ENCODE results near the gene TRPV4.

Gene TRPV4

DNA sequence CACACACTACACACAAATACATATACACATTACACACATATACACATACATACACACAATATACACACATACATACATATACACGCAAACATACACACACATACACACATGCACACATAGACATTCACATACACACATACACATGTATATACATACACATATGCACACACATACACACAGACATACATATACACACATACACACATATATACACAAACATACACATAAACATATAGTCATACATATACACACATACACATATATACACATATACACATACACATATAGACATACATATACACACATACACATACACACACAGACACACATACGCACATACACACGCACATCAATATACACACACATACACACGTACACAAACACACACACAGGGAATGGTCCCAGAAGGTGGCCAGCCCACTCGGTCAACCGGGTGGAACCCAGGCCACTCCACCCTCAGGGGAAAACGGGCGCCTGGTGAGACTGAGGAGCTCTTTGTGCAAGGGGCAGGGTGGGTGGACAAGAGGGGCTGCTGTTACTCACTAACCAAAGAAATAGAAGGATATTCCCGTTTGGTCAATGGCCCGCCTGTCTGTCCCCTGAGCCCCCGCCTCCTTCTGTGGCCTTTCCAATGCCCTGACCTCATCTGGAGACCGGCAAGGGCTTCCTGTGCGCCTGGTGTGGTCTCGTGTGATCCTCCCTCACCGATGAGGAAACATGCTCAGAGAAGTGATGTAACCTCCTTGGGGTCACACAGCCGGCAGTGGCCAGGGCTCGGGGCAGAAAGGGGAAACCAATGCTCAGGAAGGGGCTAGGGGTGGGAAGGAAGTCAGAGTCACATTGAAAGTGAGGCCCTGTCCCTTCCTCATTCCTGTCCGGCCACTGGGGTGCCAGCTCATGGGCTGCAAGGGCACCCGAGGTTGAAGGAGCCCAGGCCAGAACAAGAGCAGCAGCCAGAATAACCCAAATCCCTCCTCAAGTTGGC is 5.3 kb downstream of the TRPV4 start:
- DNase-seq, result no peak

DNA sequence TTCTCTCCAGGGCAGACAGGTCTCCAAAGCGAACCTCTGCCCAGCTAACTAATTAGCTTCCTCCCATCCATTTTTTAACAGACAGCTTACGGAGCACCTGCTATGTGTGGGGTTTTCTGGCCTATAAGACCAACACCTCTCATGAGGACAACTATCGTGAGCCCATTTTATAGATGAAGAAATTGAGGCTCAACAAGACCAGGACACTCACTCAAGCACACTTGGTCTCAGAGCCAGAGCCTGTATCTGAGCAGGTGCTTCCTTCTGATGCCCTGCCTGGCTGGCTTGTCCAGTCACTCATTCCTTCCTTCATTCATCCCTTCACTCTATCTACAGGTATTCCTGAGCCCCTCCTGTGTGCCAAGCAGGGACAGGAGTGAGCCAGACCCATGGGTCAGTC is 6.1 kb downstream of the TRPV4 start:
- no peak for DNase-seq

DNA sequence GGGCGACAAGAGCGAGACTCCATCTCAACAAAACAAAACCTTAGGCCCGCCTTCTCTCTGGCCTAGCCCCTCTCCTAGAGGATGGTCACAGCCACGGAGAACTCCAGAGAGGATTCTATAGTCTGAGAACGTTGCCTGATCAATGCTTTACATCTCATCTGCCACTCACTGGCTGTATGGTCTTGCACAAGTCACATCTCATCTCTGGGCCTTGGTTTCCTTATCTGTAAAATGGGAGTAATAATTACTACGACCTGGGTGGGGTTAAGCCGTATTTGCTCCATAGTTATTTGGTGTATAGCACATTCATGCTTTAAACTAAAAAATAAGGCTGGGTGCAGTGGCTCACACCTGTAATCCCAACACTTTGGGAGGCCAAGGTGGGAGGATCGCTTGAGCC is 8.5 kb downstream of the TRPV4 start:
- no peak for DNase-seq

DNA sequence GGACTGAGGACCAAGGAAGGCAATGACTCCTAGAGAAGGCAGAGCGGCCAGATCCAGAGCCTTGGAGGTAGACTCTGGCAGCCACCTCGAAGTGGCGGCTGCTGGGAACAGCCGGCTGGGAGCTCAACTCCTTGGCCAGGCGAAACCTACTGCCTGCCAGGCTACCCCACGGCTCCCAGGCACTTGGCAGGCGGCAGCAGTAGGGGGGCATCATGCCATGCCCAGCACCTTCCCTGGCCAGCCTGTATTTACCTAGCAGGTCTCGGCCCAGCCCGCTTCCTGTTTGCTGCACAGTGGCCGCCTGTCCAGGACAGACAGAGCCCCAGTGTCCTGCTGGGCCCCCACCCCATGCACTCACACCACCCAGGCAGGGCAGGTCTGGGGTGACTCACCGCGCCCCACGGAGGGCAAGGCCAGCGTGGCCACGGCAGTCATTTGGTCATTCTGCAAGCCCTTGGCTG is 10.2 kb downstream of the TRPV4 start:
- no peak for DNase-seq

DNA sequence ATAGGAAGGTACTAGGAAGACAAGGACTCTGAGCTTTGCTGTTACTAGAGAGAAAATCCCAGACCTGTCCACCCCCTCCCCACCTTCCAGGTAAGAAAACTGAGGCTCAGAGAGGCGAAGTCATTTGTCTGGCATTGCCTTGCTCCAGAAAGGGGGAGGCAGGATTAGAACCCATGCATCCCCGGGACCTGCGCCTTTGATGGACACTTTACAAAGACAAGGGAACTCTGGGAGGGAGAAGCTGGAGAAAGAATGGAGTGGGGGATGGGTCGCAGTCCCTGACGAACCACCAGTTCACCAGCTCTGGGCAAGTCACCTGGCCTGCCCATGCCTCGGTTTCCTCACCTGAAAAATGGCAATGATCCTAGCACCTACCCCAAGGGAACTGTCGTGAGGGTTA is 10.8 kb downstream of the TRPV4 start:
- DNase-seq, result no peak

DNA sequence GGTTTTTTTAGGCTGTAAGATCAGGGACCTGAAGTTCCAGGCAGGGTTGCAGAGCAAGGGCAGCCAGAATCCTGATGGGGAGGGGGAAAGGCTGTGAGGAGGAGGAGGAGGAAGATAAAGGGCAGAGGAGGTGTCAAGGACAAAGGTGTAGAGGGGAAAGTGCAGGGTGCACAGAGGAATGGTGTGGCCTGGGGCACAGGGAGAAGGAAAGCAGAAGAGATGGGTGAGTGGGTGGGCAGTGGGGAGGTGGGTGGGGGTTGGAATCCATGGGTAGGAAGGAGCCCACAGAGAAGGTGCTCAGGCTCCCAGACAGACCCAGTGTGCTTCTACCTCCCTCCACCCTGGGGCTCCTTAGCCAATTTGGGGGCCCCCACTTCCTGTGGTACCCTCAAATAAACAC is 11.2 kb downstream of the TRPV4 start:
- DNase-seq, result no peak

DNA sequence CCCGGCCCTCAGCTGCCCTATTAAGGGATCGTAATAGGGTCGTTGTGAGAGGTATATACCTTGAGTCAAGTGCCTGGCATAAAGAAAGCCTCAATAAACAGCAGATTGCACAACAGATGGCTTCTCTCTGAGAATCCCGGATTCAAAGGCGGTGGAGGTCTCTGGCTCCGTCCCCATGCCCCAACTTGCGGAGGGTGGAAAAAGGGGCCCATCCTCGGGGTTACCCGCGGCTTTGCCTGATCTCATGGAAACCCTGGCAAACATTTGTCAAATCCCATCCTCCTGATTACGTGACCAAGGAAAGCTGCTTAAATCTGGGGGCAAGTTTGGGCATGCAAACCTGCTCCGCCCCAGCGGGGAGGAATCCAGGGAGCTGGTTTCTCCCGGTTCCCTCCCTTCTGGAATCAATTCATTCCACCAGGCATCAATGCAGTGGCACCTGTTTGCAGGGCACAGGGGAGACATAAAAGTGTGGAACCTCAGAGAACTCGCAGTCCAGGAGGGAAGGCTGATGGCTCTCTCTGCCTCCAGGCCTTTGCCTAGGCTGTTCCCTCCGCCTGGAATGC is 12.3 kb downstream of the TRPV4 start:
- no peak for DNase-seq

DNA sequence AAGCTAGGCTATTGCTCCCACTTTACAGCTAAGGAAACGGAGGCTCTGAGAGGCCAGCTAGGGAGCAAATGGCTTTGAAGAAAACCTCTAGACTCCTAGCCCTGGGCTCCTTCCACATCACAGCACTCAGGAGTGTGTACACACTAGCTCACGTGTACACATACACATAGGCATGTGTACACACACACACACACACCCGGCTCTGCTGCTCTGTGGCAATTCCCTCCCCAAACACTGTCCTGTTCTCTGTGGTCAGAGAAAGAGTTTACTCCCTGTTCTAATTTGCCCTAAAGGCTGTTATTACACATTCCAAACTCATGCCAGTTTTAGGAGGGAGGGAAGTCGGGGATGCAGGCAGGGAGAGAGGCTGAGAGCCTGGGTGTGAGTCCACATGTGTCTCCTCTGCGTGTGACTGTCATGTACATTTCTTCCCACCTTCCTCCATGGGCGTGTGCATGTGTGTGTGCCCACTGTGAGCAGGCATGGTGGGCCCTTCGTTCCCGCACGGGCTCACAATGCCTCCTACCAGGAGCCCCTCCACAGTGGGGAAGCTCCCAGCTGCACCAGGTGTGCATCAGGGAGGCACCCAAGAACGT is 14.2 kb downstream of the TRPV4 start:
- DNase-seq, result peak; percentile 29

DNA sequence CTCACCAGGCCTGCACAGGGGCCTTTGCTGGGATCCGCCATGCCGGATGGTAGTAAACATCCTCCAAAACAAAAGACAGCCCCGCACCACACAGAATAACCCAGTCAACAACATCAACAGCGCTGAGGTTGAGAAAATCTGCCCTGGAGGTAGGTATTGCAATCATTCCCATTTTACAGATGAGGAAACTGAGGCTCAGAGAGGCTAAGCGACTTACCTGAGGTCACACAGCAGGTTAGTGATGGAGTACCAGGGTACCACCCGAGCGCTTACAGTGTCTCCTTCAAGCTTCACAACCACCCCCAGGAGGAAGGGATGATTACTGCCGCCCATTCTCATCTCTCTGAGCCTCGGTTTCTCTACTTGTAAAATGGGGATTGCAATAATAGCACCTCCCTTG is 14.9 kb downstream of the TRPV4 start:
- DNase-seq, result no peak

DNA sequence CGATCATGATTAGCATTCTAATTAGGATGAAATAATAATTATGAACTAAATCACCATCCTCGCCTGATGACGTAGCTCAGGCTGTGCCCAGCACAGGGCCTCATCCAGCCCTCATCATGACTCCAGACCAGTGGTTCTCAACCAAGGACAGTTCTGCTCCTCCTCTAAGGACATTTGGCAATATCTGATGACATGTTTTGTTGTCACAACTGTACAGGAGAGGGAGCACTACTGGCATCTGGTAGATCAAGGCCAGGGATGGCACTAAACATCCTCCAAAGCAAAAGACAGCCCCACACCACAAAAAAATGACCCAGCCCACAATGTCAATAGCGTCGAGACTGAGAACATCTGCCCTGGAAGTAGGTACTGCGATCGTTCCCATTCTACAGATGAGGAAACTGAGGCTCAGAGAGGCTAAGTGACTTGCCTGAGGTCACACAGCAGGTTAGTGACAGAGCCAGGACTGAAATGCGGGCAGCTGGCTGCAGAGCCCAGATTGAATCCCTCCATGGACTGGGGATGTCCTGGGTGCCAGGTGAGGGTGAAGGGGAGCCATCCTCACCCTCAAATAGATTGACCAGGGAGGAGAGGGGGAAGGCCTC is 15.5 kb downstream of the TRPV4 start:
- DNase-seq, result no peak

DNA sequence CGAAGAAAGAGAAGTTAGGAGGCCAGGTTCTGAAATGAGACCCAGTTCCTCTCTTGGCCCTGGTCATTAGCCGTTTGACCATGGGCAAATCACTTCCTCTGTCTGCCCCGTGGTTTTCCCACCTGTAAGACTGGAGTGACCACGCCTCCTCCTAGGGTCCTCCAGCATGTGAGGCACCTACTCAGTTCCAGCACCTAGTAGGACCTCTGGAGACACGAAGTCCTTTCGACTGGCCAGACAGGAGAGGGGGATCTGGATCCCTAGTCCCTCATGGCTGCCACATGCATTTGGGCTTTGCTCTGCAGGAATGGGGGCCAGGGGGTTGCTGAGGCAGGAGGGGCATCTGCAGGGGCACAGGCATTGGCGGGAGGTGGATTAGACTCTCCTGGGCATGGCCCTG is 16.3 kb downstream of the TRPV4 start:
- DNase-seq, result no peak

DNA sequence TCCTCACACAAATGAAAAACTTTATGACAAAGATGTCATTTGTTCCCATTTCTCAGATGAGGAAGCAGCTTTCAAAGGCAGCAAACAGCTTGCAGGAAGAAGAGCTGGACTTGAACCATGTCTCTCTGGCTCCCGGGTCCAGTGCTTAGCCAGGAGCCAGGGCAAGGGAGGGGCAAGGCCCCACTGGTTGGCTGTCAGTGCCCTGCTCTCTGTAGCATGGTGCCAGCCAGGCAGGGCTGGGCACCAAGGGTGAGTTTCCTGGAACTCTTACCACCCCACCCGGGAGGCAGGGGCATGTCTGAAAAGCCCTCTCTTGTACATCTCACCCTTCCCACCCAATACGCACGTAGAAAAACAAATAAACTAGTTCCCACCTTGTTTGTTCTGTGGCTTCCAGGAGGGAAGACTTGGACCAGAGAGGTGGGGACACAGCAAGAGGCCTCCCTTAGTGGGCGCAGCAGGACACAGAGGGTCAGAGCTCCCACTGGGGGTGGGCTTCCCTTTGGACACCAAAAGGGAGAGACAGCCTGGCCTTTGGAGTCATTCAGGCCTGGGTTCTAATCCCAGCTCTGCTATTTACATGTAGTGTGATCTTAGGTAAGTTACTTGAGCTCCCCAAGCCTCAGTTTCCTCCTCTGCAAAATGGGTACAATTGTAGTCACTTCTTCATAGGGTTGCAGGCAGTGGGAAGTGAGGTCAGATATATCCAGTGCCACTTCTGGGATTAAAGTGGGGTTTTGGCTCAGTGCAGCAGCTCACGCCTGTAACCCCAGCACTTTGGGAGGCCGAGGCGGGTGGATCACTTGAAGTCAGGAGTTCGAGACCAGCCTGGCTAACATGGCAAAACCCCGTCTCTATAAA is 17.2 kb downstream of the TRPV4 start:
- DNase-seq, result no peak

DNA sequence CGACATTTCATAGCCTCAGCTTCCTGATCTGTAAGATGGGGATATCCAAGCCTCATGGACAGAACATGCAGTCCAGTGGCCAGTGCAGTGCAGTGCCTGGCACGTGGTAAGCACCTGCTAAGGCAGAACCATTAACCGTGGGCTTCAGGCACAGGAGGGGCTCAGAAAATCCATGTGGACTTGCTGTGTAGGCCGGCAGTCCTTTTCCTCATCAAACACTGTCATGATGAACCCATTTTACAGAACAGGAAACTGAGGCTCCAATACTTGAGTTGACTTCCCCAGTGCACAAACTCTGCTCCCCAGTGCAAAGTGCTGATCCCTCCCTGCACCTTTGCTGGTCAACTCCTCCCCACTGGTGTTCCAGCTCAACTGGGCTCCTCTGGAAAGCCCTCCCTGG is 18.0 kb downstream of the TRPV4 start:
- no peak for DNase-seq

DNA sequence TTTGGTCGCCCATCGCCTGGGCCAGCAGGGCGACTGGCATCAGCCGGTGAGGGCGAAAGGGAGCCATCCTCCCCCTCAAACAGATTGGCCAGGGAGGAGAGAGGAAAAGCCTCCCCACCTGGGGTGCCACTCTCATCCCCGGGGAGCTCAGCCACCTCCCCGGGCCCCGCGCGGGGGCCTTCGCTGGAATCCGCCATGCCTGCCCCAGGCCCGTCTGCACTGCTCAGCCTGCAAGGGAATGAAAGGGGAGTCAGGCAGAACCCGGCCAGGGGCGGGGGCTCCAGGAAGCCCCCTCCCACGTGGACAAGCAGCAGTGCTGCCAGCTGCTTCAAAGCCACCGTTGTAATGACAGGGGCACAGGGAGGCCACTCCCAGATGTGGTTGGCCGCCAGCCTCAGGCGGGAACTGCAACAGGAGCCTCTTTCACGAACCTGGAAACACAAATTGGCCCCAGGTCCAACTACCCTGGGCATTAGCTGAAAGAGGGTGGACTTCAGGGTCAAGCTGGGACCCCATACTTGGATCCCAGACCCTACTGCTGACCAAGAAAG is 18.5 kb downstream of the TRPV4 start:
- DNase-seq, result no peak

DNA sequence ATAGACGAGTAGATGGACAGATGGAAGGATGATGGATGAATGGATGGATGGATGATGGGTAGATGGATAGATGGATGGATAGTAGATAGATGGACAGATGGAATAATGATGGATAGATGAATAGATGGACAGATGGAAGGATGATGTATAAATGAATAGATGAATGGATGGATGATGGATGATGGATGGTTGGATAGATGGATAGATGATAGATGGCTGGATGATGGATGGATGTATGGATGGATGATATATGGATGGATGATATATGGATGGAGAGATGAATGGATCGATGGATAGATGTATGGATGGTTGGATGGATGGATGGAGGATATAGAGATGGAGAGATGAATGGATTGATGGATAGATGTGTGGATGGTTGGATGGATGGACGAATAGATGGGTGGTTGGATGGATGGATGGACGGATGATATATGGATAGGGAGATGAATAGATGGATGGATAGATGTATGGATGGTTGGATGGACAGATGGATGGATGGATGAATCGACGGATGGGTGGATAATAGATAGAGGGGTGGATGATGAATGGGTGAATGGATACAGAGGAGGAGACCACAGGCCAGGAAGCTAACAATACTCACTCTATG is 19.3 kb downstream of the TRPV4 start:
- no peak for DNase-seq

DNA sequence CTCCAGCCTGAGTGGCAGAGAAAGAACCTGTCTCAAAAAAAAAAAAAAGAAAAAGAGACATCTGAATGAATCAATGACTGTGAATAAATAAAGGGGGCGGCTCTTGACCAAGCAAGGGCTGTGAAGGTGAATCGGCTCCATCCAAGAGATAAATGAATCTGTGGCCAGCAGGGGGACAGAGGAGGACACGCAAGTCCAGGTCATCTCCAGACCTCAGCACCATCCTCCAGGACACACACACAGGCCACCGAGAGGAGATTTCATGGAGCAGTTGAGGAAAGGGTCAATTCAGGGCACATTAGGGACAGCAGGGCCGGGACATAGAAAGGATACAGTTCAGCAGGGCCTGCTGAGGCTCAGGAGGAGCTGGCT is 21.6 kb downstream of the TRPV4 start:
- no peak for DNase-seq

DNA sequence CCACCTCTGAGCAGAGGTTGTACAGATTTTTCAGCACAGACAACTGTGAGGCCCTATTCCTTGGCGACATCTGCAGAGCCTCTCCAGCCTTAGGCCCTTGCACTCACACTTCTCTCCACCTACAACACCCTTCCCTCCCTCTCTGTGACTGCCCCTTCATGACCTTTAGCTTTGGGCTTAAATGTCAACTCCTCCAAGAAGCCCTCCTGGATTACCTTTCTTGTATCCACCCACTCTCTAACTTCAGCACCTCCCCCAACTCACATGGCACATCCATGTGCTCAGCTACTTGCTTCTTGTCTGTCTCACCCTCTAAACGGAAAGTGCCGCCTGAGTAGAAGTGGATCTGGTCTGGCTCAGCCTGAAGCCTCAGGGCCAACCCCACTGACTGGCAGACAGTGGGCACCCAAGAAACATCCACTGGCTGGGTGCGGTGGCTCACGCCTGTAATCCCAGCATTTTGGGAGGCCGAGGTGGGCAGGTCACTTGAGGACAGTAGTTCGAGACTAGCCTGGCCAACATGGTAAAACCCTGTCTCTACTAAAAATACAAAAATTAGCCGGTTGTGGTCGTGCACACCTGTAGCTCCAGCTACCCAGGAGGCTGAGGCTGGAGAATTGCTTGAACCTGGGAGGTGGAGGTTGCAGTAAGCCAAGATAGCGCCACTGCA is 22.1 kb downstream of the TRPV4 start:
- no peak for DNase-seq

DNA sequence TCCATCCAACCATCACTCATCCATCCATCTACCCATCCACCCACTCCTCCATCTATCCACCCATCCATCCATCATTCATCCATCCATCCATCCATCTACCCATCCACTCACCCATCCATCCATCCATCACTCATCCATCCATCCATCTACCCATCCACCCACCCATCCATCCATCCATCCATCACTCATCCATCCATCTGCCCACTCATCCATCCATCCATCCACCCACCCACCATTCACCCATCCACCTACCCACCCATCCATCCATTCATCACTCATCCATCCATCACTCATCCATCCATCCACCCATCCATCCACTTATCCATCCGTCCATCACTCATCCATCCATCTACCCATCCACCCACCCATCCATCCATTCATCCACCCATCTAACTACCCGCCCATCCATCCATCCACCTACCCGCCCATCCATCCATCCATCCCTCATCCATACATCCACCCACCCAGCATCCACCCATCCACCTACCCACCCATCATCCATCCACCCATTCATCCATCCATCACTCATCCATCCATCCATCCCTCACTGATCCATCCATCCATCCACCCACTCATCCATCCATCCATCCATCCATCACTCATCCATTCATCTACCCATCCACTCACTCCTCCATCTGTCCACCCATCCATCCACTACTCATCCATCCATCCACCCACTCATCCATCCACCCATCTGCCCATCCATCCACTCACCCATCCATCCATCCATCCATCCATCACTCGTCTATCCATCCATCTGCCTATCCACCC is 24.1 kb downstream of the TRPV4 start:
- DNase-seq, result no peak

DNA sequence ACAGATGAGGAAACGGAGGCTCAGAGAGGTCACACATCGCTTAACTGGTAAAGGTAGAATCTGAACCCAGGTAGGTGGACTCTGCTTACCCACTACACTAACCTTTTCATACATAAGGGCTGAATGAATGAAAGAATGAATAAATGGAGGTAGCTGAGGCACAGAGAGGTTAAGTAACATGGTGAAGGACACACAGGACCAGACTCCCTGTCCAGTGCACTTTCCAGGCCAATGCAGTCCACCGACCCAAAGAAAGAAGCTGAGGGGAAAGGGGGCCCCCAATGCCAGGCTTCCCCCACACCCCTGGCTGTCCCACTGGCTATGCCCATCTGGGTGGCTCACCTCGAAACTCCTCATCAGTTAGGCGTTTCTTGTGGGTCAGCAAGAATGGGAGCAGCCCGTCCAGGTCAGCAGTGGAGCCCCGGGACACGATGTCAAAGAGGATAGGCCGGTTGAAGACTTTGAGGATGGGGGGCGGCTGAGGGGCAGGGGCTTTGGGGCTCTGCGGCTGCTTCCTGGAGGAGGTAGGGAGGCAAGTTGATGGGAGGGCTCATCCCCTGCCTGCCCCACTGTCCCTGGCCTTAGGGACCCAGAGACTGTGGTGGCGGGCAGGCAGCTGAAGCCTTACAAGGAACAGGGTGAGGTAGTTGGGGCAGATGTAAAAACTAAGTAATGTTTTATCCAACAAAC is 25.1 kb downstream of the TRPV4 start:
- no peak for DNase-seq
